Ascending aorta (tissue), 2 donors: ENCODE measurements around the gene KAZN. TPM values are rescaled to one million over a fixed set of nuclear protein-coding genes. Genes with fewer than 3 reads are reported as not detected.

ENCODE experiments used
- DNase-seq, 2 donors: peaks; one replicate each; pipeline ENCODE4 v3.0.0-alpha.2; 2019; ENCODE audit warnings: low spot score in 2 of 2
- H3K27ac ChIP-seq, 2 donors: fragments of 200-600 bp; sonication (generic); one replicate each; pipeline ENCODE4 v1.5.1; 2016 to 2017; ENCODE audit warnings: mild to moderate bottlenecking in 1 of 2
- H3K27me3 ChIP-seq: fragments of 200-600 bp; sonication (generic); one replicate; pipeline ENCODE4 v1.5.1; 2017
- H3K36me3 ChIP-seq, 2 donors: fragments of 200-600 bp; sonication (generic); one replicate each; pipeline ENCODE4 v1.5.1; 2016
- H3K4me1 ChIP-seq, 2 donors: fragments of 200-600 bp; sonication (generic); one replicate each; pipeline ENCODE4 v1.5.1; 2016 to 2017; ENCODE audit warnings: mild to moderate bottlenecking in 1 of 2
- H3K4me3 ChIP-seq, 2 donors: fragments of 200-600 bp; sonication (generic); one replicate each; pipeline ENCODE4 v1.5.1; 2016 to 2017; ENCODE audit warnings: mild to moderate bottlenecking in 1 of 2
- H3K9me3 ChIP-seq, 2 donors: fragments of 200-600 bp; sonication (generic); one replicate each; pipeline ENCODE4 v1.5.1; 2016
- CTCF ChIP-seq, 3 experiments: fragments of 200-600 bp in 2 of 3; fragments of 450-650 bp in 1 of 3; sonication (generic) in 2 of 3; IDR thresholded peaks; one replicate each; pipeline ENCODE4 v1.5.1; 2016 to 2019; ENCODE audit warnings: antibody characterized with exemption in 3 of 3, mild to moderate bottlenecking in 1 of 3, moderate library complexity in 1 of 3
- intact Hi-C: fragments of 100-400 bp; cut with DNase I; formaldehyde crosslinking; loops from one replicate; pipeline ENCODE4 v1.15.1; 2023
- total RNA-seq: library from RNA; depleted of rRNA; stranded (reverse); fragments of >200 nt; gene quantifications from one replicate; pipeline ENCODE4 v1.1.0, GENCODE V29; 2016

Gene KAZN
- total RNA-seq, 1 donor from 2014 or later = 58.5 TPM

GRCh38 chr1:14737561-14738094 lies 139.1 kb downstream of the KAZN start:
- no peak for DNase-seq
- Histone ChIP-seq H3K4me1 (no peaks in the 10 kb centered on the region), H3K27ac (no peak overlapping the region), H3K27me3 (no peaks in the 10 kb centered on the region), H3K9me3 (no peaks in the 10 kb centered on the region), H3K4me3 (no peak overlapping the region), H3K36me3 (no peaks in the 10 kb centered on the region)
- TF ChIP-seq CTCF (IDR thresholded peaks at IDR 0.05) = no peak
- intact Hi-C loops = no loop called here

- TF ChIP-seq CTCF (IDR thresholded peaks at IDR 0.05) = no peak
- Histone ChIP-seq H3K36me3 (no peaks in the 10 kb centered on the region), H3K9me3 (no peaks in the 10 kb centered on the region), H3K4me1 (no peaks in the 10 kb centered on the region), H3K27ac (no peak overlapping the region), H3K4me3 (no peak overlapping the region), H3K27me3 (no peaks in the 10 kb centered on the region)
- intact Hi-C loops = no loop called here
- DNase-seq = no peak
These were observed 139.8 kb downstream of the KAZN start for GRCh38 chr1:14738235-14738634.

GRCh38 chr1:14738647-14739046 lies 140.2 kb downstream of the KAZN start:
- Histone ChIP-seq H3K9me3 (no peaks in the 10 kb centered on the region), H3K27me3 (no peaks in the 10 kb centered on the region), H3K36me3 (no peaks in the 10 kb centered on the region), H3K4me1 (no peaks in the 10 kb centered on the region), H3K4me3 (no peak overlapping the region), H3K27ac (no peak overlapping the region)
- no peak for DNase-seq
- intact Hi-C loops = no loop called here
- TF ChIP-seq CTCF (IDR thresholded peaks at IDR 0.05) = no peak

- no peak for DNase-seq
- intact Hi-C loops = no loop called here
- H3K36me3 ChIP-seq = no peaks in the 10 kb centered on the region
- no peak for TF ChIP-seq CTCF (IDR thresholded peaks at IDR 0.05)
- no peak overlapping the region for H3K4me3 ChIP-seq
- no peaks in the 10 kb centered on the region for H3K27me3 ChIP-seq
- H3K27ac ChIP-seq = no peak overlapping the region
- no peaks in the 10 kb centered on the region for H3K4me1 ChIP-seq
- H3K9me3 ChIP-seq = no peaks in the 10 kb centered on the region
These were observed 140.8 kb downstream of the KAZN start for GRCh38 chr1:14739082-14739832.

- TF ChIP-seq CTCF (IDR thresholded peaks at IDR 0.05) = no peak
- no peak overlapping the region for H3K27ac ChIP-seq
- no peak overlapping the region for H3K4me3 ChIP-seq
- no peak for DNase-seq
- intact Hi-C loops = loop anchor here (5.0 kb wide), 1 partner anchor 268 kb away; no protein-coding TSS in a partner anchor
- H3K4me1 ChIP-seq = no peaks in the 10 kb centered on the region
- no peaks in the 10 kb centered on the region for H3K9me3 ChIP-seq
- H3K27me3 ChIP-seq = no peaks in the 10 kb centered on the region
- H3K36me3 ChIP-seq = no peaks in the 10 kb centered on the region
These were observed 141.5 kb downstream of the KAZN start for GRCh38 chr1:14740016-14740415.
